ENCODE results near the gene LDB2.
"Not testable (repeated sequence)": the region's sequence is repeated elsewhere in the genome, so short reads cannot be mapped to it uniquely, and the experiment has no call there.

The LDB2 gene

GRCh38 chr4:16636912-16637630, 261.4 kb downstream of the LDB2 start:
- DNase-seq = no peak

GRCh38 chr4:16636304-16636703, 262.1 kb downstream of the LDB2 start:
- DNase-seq = no peak

DNA sequence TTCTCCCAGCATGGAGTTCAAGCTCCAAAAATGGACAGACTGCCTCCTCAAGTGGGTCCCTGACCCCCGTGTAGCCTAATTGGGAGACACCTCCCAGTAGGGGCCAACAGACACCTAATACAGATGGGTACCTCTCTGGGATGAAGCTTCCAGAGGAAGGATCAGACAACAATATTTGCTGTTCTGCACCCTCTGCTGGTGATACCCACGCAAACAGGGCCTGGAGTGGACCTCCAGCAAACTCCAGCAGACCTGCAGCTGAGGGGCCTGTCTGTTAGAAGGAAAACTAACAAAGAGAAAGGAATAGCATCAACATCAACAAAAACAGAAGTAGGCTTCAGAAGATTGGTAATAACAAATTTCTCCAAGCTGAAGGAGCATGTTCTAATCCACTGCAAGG, 269.2 kb downstream of the LDB2 start:
- not testable (repeated sequence) for DNase-seq

DNA sequence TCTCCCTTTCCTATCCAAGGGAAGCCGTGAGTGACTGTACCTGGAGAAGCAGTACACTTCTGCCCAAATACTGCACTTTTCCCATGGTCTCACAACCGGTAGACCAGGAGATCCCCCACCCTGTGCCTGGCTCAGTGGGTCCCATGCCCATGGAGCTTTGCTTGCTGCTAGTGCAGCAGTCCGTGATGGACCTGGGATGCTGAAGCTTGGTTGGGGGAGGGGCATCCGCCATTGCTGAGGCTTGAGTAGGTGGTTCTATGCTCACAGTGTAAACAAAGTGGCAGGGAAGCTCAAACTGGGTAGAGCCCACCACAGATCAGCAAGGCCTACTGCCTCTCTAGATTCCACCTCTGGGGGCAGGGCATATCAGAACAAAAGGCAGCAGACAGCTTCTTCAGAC, 269.6 kb downstream of the LDB2 start:
- not testable (repeated sequence) for DNase-seq

GRCh38 chr4:16627999-16628398, 270.4 kb downstream of the LDB2 start:
- DNase-seq = no peak

DNA sequence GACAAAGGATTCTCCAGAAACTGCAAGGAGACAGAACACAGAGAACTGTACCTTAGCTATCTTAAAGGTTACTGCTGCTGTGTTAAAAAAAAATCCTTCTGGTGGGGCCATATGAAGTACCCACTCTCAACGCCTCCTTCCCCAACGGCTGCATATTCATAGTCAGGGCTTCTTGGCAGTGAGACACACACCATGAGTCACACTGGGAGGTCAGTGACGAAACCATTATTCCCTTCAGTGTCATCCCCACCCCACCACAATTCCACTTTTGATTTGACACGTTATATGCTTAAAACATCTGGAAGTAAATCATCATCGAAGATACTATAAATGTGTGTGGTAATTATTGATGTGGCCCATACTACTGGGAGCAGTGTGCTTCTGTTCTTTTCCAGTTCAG, 271.5 kb downstream of the LDB2 start:
- DNase-seq = no peak

GRCh38 chr4:16622826-16623225, 275.6 kb downstream of the LDB2 start:
- DNase-seq = no peak

DNA sequence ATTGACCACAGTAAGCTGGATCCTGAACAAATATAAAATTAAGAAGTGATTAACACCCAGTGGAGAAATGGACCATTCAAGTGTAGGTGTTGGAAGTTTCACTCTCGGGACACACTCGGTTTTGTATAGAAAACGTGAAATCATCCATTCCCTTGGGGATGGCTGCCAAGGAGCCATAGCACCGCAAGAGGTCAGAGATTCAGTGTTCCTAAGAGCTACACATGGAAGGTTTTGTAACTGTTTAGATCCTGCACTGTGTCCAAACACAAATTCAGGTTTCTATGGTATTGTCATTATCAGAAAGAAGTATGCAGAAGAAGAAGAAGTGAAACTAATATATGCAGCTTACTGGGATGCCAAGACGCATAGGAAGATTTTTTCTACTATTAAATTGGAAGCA, 281.0 kb downstream of the LDB2 start:
- no peak for DNase-seq

- no peak for DNase-seq
Observed at GRCh38 chr4:16617011-16617410, 281.4 kb downstream of the LDB2 start.

DNA sequence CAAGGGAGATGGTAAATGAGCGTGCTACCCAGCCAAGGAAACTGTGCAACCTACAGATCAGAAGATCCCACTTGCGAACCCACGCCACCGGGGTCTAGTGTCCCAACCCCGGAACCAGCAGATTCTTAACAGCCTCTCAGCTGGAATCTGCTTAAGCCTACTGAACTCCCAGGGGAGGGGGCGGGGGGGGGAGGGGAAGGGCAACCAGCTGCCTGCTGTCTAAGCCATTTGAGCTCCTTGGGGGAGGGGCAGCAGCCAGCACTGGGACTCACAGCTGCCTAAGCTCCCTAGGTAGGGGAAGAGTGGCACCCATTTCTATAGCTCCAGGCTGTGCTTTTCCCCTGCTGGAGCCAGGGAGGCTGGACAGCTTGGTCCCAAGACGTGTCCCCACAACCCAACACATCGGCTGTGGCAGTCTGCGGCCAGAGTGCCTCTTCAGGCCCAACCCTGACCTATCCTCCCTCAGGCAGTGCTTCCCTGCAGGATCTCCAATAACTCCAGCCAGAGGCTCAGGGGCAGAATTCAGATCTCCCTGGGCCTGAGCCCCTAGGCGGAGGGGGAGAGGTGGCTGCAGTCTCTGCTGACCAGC, 289.2 kb downstream of the LDB2 start:
- DNase-seq = no peak

DNA sequence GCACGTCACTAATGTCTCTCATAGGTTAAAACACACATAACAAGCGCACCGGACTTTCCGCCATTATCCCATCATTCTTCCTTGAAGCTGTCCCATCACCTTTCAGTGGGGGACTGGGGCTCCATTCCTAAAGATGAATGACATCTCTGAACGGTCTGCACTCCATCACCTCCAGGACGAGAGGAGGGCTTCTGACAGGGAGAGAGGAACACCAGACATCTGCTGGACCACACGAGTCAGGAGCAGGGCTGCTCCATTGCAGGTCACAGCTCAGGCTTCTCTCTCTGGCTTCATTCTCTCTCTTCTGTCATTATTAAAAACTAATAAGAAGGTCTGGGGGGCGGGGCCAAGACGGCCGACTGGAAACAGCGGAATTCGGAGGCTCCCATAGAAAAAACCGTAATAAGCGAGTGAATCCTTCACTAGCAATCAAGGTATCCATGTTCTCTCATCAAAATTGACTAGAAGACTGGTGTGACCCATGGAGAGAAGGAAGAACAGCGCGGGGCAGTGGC, 289.8 kb downstream of the LDB2 start:
- DNase-seq = no peak

GRCh38 chr4:16608123-16608522, 290.3 kb downstream of the LDB2 start:
- no peak for DNase-seq

DNA sequence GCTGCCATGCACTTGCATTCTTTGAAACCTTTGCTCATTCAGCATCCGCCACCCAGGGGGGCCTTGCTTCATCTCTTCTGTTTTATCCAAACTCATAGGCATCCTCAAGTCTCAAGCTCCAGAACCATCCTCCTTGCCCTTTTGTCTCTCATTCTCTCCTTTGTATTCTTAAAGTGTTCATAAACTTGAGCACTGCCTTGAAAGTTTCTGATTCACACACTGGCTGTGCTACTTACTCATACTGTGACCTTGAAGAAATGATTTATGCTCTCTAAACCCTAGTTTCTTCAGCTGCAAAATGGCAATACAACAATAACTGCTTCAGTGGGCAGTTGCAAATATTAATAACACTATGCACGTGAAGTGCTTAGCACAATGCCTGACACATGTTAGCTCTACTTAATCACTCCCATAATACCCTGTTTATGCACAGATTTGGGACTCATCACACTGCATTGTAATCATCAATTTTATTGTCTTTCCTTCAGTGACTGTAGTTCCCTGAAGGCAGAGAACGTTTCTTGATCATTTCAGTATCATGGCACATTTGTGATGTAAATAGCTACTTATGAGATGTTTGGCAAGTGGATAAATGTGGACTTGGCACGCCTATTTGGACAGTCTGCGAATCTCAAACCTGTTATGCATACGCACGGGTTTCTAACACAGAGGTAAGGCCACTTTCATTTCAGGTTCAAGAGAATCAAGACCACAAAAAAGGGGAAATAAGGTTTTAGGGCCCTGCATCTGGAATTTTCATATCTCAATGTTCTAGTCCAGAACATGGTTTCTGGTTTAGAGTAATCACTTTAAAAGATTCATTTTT, 291.0 kb downstream of the LDB2 start:
- no peak for DNase-seq

- no peak for DNase-seq
Observed at GRCh38 chr4:16606691-16607090, 291.8 kb downstream of the LDB2 start.

- no peak for DNase-seq
Observed at GRCh38 chr4:16603178-16603577, 295.3 kb downstream of the LDB2 start.

DNA sequence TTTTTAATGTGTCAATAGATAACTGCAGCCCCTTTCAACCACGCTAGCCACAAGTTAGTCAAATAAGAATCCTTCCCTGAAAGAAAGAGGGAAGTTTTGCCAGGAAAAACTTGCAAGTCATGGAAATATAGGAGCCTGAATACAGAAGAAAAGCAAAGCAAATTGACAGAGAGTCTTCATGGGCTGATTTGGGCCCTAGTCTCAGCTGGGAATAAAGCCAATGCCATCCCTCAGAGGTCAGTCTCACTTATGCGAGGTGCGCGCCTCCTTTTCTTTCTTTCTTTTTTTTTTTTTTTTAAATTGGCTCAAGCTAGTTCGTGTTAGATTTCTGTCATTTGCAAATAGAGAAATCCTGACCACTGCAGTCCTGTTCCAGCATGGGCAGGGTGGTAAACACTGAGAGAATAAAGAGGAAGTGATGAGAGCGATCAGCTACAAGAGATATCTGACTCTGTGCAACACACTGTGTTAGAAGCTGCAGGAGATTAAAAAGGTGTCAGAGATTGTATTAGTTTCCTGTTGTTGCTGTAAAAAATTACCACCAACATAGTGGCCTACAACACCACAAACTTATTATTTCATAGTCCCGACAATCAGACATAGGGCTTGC, 299.7 kb downstream of the LDB2 start:
- no peak for DNase-seq

DNA sequence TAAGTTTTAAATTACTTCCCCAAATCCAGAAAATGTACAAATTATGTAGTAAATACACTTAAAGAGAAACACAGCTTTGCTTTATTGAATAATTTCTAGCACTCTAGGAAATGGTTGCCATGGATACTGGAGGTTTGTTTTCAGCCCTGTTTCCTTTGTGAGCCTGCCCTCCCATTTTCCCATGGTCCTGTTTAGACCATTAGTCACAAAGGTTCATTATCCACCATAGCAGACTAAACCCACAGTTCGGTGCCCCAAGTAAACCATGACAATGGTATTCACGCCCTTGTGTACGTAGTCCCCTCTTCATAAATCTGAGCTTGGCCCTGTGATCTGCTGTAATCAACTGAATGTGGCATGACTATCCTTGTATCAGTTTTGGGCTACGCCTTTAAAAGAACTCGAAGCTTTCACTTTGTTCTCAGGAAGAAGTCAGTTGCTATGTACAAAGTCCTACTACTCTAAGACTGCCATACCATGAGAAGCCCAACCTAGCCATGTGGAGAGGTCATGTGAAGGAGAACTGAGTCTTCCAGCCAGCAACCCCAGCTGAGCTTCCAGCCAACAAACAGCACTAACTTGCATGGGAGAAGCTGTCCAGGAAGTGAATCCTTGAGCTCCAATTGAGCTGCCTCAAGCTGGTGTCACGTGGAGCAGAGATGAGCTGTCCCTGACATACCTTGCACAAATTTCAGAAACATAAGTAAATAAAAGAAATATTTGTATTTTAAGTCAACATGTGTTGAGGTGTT, 300.4 kb downstream of the LDB2 start:
- DNase-seq = no peak

DNA sequence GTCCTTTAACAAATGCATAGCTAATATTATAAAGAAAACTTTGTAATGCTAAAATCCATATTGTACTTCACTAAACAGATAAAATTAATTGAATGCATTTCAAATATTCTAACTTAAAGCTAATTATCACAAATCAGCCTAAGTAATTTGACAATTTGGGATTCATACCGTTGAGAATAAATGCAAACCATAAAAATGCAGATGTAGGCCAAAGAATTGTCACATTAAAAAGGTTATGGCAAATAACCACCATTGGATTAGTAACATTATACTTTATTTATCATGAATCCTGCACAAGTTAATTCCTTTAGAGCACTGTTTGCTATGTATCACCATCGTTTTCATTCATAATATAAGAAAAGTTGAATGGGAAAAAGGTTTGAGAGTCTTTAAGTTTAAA, 301.0 kb downstream of the LDB2 start:
- no peak for DNase-seq

GRCh38 chr4:16596267-16596666, 302.2 kb downstream of the LDB2 start:
- DNase-seq = no peak

DNA sequence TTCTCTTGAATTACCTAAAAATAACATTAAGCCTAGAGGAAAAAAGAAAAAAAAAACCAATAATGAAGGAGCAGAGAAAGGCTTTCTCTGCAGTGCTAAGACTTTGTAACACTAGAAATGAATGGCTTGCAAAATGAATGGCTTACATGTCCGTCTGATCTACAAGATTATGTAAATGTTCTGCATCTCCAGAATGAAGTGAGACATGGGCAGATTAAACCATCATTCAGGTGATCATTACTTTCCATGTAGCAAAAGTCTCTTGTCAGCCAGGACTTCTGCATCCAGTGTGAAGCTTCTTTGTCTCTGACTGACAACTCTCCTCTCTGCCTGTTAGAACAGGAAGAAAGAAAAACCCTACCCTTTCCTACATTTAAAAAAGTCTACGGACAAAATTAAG, 304.3 kb downstream of the LDB2 start:
- DNase-seq = no peak

DNA sequence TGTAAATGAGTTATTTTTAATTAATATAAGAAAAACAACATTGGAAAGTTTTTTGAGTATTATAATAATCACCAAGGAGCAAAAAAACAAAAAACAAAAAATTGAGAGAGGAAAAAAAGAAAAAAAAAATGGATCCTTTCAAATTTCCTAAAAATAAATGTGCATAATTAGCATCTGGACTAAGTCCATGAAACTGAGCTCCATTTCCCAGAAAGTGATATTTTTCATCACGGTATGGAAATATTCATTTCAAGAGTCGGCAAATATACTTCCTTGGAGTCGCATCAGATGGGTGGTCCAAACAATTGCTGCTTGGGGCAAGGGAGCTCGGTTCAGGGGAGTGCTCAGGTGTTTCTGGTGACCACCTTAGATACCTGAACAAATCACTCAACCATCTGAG, 305.1 kb downstream of the LDB2 start:
- DNase-seq = no peak

- no peak for DNase-seq
Observed at GRCh38 chr4:16591272-16591826, 307.1 kb downstream of the LDB2 start.
